ENCODE results near the gene MAPRE3.
A peak's percentile ranks its signal among the peaks of the same experiment; 100 is the strongest.

MAPRE3 gene

GRCh38 chr2:27014771-27015433 lies 44.5 kb downstream of the MAPRE3 start:
- DNase-seq (ENCODE audit: low spot score), result no peak

GRCh38 chr2:27016801-27017325 lies 46.4 kb downstream of the MAPRE3 start:
- peak; percentile 81 for DNase-seq (ENCODE audit: low spot score)

- DNase-seq (ENCODE audit: low spot score), result no peak
These were observed 47.7 kb downstream of the MAPRE3 start for GRCh38 chr2:27018142-27018541.

GRCh38 chr2:27019459-27019858 lies 49.0 kb downstream of the MAPRE3 start:
- DNase-seq (ENCODE audit: low spot score), result no peak

GRCh38 chr2:27019931-27020855 lies 49.8 kb downstream of the MAPRE3 start:
- DNase-seq (ENCODE audit: low spot score), result no peak

- no peak for DNase-seq (ENCODE audit: low spot score)
These were observed 51.0 kb downstream of the MAPRE3 start for GRCh38 chr2:27021253-27022049.

- no peak for DNase-seq (ENCODE audit: low spot score)
These were observed 53.3 kb downstream of the MAPRE3 start for GRCh38 chr2:27023740-27024139.

GRCh38 chr2:27024188-27024587 lies 53.8 kb downstream of the MAPRE3 start:
- DNase-seq (ENCODE audit: low spot score), result no peak

GRCh38 chr2:27024812-27025211 lies 54.4 kb downstream of the MAPRE3 start:
- DNase-seq (ENCODE audit: low spot score), result no peak

GRCh38 chr2:27025281-27025800 lies 54.9 kb downstream of the MAPRE3 start:
- no peak for DNase-seq (ENCODE audit: low spot score)

- no peak for DNase-seq (ENCODE audit: low spot score)
These were observed 55.7 kb downstream of the MAPRE3 start for GRCh38 chr2:27025861-27026851.

GRCh38 chr2:27027211-27027651 lies 56.8 kb downstream of the MAPRE3 start:
- no peak for DNase-seq (ENCODE audit: low spot score)

- DNase-seq (ENCODE audit: low spot score), result no peak
These were observed 58.6 kb downstream of the MAPRE3 start for GRCh38 chr2:27029051-27029450.

GRCh38 chr2:27032495-27033252 lies 62.2 kb downstream of the MAPRE3 start, which contains the start of gene TMEM214:
TMEM214 (plus strand) TSS chr2:27032965; CDS start chr2:27033016, 51 bp downstream.
- peak; percentile 83 for DNase-seq (ENCODE audit: low spot score)

GRCh38 chr2:27033253-27033852 lies 62.9 kb downstream of the MAPRE3 start:
- no peak for DNase-seq (ENCODE audit: low spot score)

- DNase-seq (ENCODE audit: low spot score), result no peak
These were observed 67.6 kb downstream of the MAPRE3 start for GRCh38 chr2:27038012-27038411.

GRCh38 chr2:27038631-27039339 lies 68.3 kb downstream of the MAPRE3 start:
- DNase-seq (ENCODE audit: low spot score), result no peak

- DNase-seq (ENCODE audit: low spot score), result no peak
These were observed 69.0 kb downstream of the MAPRE3 start for GRCh38 chr2:27039426-27039825.

- DNase-seq (ENCODE audit: low spot score), result no peak
These were observed 69.4 kb downstream of the MAPRE3 start for GRCh38 chr2:27039871-27040270.

All from cerebellar cortex (tissue), 1 donor.